Neural progenitor cell (in vitro differentiated cells): Measurements from ENCODE around the gene HMGA1. TPM values are rescaled to one million over a fixed set of nuclear protein-coding genes. Genes with fewer than 3 reads are reported as not detected.

Experiments used
- DNase-seq: peaks from one replicate; pipeline ENCODE4 v3.0.0-alpha.2; 2016; ENCODE audit warnings: low spot score
- H2AFZ ChIP-seq: fragments of 200-600 bp; sonication (generic); replicated peaks from 2 replicates; pipeline ENCODE4 v1.6.1; 2016; ENCODE audit warnings: antibody characterized with exemption
- H3F3A ChIP-seq: fragments of 200-600 bp; sonication (generic); 2 replicates; pipeline ENCODE4 v1.6.1; 2016; ENCODE audit warnings: antibody characterized with exemption, low read depth
- H3K27ac ChIP-seq: fragments of 200-600 bp; sonication (generic); 2 replicates; pipeline ENCODE4 v1.5.1; 2016; ENCODE audit warnings: mild to moderate bottlenecking
- H3K27me3 ChIP-seq: fragments of 200-600 bp; sonication (generic); 2 replicates; pipeline ENCODE4 v1.6.1; 2016; ENCODE audit warnings: mild to moderate bottlenecking, moderate library complexity
- H3K36me3 ChIP-seq: fragments of 200-600 bp; sonication (generic); 2 replicates; pipeline ENCODE4 v1.5.1; 2016
- H3K4me1 ChIP-seq: fragments of 200-600 bp; sonication (generic); 2 replicates; pipeline ENCODE4 v1.6.1; 2016; ENCODE audit warnings: mixed run types
- H3K4me2 ChIP-seq: fragments of 200-600 bp; sonication (generic); 2 replicates; pipeline ENCODE4 v1.6.1; 2016
- H3K4me3 ChIP-seq: fragments of 200-600 bp; sonication (generic); 2 replicates; pipeline ENCODE4 v1.5.1; 2016
- H3K79me2 ChIP-seq: fragments of 200-600 bp; sonication (generic); 2 replicates; pipeline ENCODE4 v1.6.1; 2016; ENCODE audit warnings: low read depth
- H3K9ac ChIP-seq: fragments of 200-600 bp; sonication (generic); 2 replicates; pipeline ENCODE4 v1.6.1; 2016
- H3K9me3 ChIP-seq: fragments of 200-600 bp; sonication (generic); 2 replicates; pipeline ENCODE4 v1.5.1; 2016; ENCODE audit warnings: low read depth
- H4K20me1 ChIP-seq: fragments of 200-600 bp; sonication (generic); 2 replicates; pipeline ENCODE4 v1.6.1; 2016; ENCODE audit warnings: low read depth
- H3K27ac Mint-ChIP-seq: 3 replicates; pipeline ENCODE4 v1.8.0; 2021; ENCODE audit warnings: mixed read lengths
- H3K27me3 Mint-ChIP-seq: 2 replicates; pipeline ENCODE4 v1.8.0; 2022; ENCODE audit warnings: low read depth, mild to moderate bottlenecking, inconsistent platforms, moderate library complexity, mixed read lengths; ENCODE audit not compliant: insufficient read depth
- H3K36me3 Mint-ChIP-seq: 3 replicates; pipeline ENCODE4 v1.8.0; 2021; ENCODE audit warnings: mixed read lengths
- H3K4me1 Mint-ChIP-seq: 3 replicates; pipeline ENCODE4 v1.8.0; 2021; ENCODE audit warnings: mixed read lengths
- H3K4me3 Mint-ChIP-seq: 3 replicates; pipeline ENCODE4 v1.8.0; 2021; ENCODE audit warnings: mild to moderate bottlenecking, moderate library complexity, mixed read lengths
- H3K9me3 Mint-ChIP-seq: 3 replicates; pipeline ENCODE4 v1.8.0; 2020; ENCODE audit warnings: mixed read lengths
- EZH2 ChIP-seq: fragments of 200-600 bp; sonication (generic); IDR thresholded peaks from 2 replicates; pipeline ENCODE4 v1.6.1; 2017; ENCODE audit warnings: antibody characterized with exemption, mild to moderate bottlenecking, moderate library complexity
- EZH2phosphoT487 ChIP-seq: fragments of 200-600 bp; sonication (generic); IDR thresholded peaks from 2 replicates; pipeline ENCODE4 v1.6.1; 2017; ENCODE audit warnings: antibody characterized with exemption
- total RNA-seq: library from RNA; depleted of rRNA; stranded (reverse); fragments of >200 nt; gene quantifications from 2 replicates; pipeline ENCODE4 v1.2.3, GENCODE V29; 2015; ENCODE audit warnings: low replicate concordance
- TF ChIP-seq, protein P1 (sequence below): fragments of 200-600 bp; sonication (generic); IDR thresholded peaks from 2 replicates; pipeline ENCODE4 v1.5.1; 2017; ENCODE audit warnings: antibody characterized with exemption, mild to moderate bottlenecking

Gene HMGA1
- total RNA-seq, 1 donor from 2014 or later: 417 TPM

DNA sequence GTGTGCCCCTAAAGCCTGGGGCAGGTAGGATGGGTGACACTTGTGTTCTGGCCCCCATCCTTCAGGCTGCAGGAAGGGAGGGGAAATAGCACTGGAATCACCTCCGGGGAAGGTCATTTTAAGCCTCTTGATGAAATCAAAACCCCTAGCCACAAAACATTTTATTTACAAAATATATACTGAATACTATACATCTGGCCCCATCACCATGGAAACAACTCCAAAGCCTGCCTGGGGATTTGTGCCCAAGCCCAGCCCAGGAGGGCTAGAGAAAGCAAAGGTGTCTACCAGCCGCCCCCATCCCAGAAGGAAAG, 9.5 kb downstream of the HMGA1 start:
- H3K4me3 Mint-ChIP-seq: peak overlapping the region; percentile 65
- Histone ChIP-seq H3K4me2 (no peak overlapping the region), H3F3A (peaks cover 69% of the 10 kb centered on the region), H3K4me3 (no peak overlapping the region), H4K20me1 (peaks cover 73% of the 10 kb centered on the region), H3K9ac (no peak overlapping the region), H3K4me1 (peaks cover 3% of the 10 kb centered on the region), H3K9me3 (no peaks in the 10 kb centered on the region), H3K27ac (no peak overlapping the region), H3K36me3 (peaks cover 7% of the 10 kb centered on the region), H2AFZ (no peak overlapping the region), H3K79me2 (peaks cover 26% of the 10 kb centered on the region), H3K27me3 (no peaks in the 10 kb centered on the region)
- peaks cover 23% of the 10 kb centered on the region for H3K36me3 Mint-ChIP-seq
- no peak for DNase-seq
- H3K27me3 Mint-ChIP-seq: peaks cover 12% of the 10 kb centered on the region
- peaks cover 50% of the 10 kb centered on the region for H3K4me1 Mint-ChIP-seq
- H3K9me3 Mint-ChIP-seq: no peaks in the 10 kb centered on the region
- TF ChIP-seq EZH2phosphoT487: no peak
- TF ChIP-seq, protein P1, sequence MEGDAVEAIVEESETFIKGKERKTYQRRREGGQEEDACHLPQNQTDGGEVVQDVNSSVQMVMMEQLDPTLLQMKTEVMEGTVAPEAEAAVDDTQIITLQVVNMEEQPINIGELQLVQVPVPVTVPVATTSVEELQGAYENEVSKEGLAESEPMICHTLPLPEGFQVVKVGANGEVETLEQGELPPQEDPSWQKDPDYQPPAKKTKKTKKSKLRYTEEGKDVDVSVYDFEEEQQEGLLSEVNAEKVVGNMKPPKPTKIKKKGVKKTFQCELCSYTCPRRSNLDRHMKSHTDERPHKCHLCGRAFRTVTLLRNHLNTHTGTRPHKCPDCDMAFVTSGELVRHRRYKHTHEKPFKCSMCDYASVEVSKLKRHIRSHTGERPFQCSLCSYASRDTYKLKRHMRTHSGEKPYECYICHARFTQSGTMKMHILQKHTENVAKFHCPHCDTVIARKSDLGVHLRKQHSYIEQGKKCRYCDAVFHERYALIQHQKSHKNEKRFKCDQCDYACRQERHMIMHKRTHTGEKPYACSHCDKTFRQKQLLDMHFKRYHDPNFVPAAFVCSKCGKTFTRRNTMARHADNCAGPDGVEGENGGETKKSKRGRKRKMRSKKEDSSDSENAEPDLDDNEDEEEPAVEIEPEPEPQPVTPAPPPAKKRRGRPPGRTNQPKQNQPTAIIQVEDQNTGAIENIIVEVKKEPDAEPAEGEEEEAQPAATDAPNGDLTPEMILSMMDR: no peak
- no peak for TF ChIP-seq EZH2
- no peak overlapping the region for H3K27ac Mint-ChIP-seq

DNA sequence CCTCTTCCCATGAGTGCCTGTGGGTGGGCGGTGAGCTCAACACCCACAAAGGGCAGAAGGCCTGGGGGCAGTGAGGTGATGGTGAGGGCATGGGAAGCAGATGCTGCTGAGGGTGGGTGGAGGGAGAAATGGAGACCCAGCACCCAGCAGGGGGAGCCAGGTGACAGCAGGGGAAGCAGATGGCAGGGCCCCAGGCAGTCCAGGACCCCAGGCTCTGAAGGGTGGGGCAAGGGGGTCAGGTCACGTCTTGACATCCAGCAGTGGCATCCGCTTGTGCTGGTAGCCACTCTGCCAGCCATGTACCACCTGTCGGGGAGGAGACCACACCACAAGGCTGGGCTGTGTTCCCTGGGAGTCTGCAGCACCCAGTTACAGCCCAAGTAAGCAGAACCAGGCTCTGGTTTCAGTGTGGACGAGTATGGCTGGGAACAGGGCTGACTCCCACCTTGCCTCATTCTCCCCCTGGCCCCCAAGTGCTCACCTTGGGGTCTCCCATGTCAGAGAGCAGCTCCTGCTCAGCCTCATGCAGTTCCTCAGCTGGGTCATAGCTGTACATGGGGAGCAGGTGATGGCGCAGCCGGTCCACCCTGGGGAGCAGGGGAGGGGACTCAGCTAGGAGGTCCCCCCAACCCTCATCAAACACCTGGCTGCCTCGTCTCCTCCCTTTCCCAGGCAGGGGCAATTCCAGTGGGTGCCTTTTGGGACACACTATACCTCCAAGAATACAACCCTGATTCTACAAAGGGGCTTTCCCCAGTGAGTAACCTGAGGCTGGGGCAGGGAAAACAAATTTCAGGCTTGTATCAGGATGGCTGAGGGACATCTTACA, 10.1 kb downstream of the HMGA1 start:
- no peak overlapping the region for H3K4me2 ChIP-seq
- Mint-ChIP-seq H3K9me3 (no peaks in the 10 kb centered on the region), H3K4me3 (peak overlapping the region; percentile 72), H3K27me3 (peaks cover 12% of the 10 kb centered on the region), H3K4me1 (peaks cover 44% of the 10 kb centered on the region), H3K27ac (no peak overlapping the region), H3K36me3 (peaks cover 19% of the 10 kb centered on the region)
- no peak overlapping the region for H2AFZ ChIP-seq
- H3K9ac ChIP-seq: no peak overlapping the region
- H3F3A ChIP-seq: peaks cover 63% of the 10 kb centered on the region
- no peaks in the 10 kb centered on the region for H3K4me1 ChIP-seq
- H3K36me3 ChIP-seq: peaks cover 5% of the 10 kb centered on the region
- H3K9me3 ChIP-seq: no peaks in the 10 kb centered on the region
- peak overlapping the region; percentile 63 for H3K27ac ChIP-seq
- TF ChIP-seq, protein P1: peak; percentile 44
- no peak for TF ChIP-seq EZH2
- no peak for TF ChIP-seq EZH2phosphoT487
- H3K79me2 ChIP-seq: peaks cover 20% of the 10 kb centered on the region
- H3K27me3 ChIP-seq: no peaks in the 10 kb centered on the region
- DNase-seq: peak; percentile 49
- no peak overlapping the region for H3K4me3 ChIP-seq
- peaks cover 68% of the 10 kb centered on the region for H4K20me1 ChIP-seq

DNA sequence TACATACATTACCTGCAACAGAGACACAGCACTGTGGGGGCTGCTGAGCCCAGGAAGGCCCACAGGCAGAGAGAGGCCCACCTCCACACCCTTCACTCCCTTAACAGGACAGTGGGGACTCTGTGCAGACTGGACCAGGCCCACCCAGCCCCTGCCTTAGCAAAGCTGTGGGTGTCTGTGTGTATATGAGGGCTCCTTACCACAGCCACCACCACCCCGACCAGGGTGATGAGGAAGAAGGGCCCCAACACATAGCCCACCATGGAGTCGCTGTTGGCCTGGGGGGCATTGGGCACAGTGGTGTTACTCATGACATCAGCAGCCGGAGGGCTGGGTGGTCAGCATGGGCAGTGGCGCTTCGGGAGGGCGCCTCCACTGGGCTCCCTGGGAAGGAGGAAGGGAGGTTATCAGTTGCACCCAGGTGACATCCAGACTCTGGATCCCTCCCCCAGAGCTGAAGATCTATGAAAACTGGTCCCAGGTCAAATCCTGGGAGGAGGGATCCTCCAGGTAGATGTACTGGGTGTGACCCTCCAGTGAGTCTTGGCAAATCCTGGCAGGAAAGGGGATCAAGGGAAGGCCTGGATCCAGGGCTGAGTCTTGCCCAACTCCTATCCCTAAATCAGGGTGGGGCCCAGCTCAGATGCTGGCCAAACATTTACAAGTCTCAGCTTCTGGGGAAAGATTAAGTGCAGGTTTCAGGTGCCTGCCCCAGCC, 11.0 kb downstream of the HMGA1 start:
- H3K9me3 Mint-ChIP-seq: no peaks in the 10 kb centered on the region
- Histone ChIP-seq H3K27me3 (no peaks in the 10 kb centered on the region), H3K4me1 (no peaks in the 10 kb centered on the region), H3K79me2 (peaks cover 12% of the 10 kb centered on the region), H3K4me2 (peak overlapping the region; percentile 94), H3K9ac (no peak overlapping the region), H3F3A (peaks cover 54% of the 10 kb centered on the region), H3K36me3 (no peaks in the 10 kb centered on the region), H3K9me3 (no peaks in the 10 kb centered on the region), H3K4me3 (no peak overlapping the region), H2AFZ (no peak overlapping the region), H3K27ac (peak overlapping the region; percentile 63), H4K20me1 (peaks cover 59% of the 10 kb centered on the region)
- H3K36me3 Mint-ChIP-seq: peaks cover 13% of the 10 kb centered on the region
- no peak for TF ChIP-seq EZH2phosphoT487
- TF ChIP-seq, protein P1: no peak
- no peak for TF ChIP-seq EZH2
- peaks cover 12% of the 10 kb centered on the region for H3K27me3 Mint-ChIP-seq
- H3K27ac Mint-ChIP-seq: peak overlapping the region; percentile 66
- peaks cover 37% of the 10 kb centered on the region for H3K4me1 Mint-ChIP-seq
- DNase-seq: no peak
- H3K4me3 Mint-ChIP-seq: peak overlapping the region; percentile 91
